WTC11 (cell line): Measurements from ENCODE around the gene WDR46. TPM values are rescaled to one million over a fixed set of nuclear protein-coding genes. Genes with fewer than 3 reads are reported as not detected.

Experiments used
- ATAC-seq: fragments of 200-7000 bp; cut with Tn5 transposase; 2 replicates; pipeline ENCODE4 v1.10.0; 2021; ENCODE audit warnings: mild to moderate bottlenecking, moderate library complexity
- CTCF ChIA-PET: fragments of 300-600 bp; sonication (Branson Sonifier 250); formaldehyde crosslinking; loops from one replicate; lab custom pipeline; 2021; ENCODE audit warnings: antibody characterized with exemption; lab: Charles Lee
- POLR2A ChIA-PET: fragments of 350-600 bp; sonication (Branson Sonifier 250); formaldehyde crosslinking; loops from one replicate; lab custom pipeline; 2021; ENCODE audit warnings: antibody characterized with exemption; lab: Charles Lee
- DNase-seq: peaks from one replicate; pipeline ENCODE4 v3.0.0; 2021; ENCODE audit warnings: low spot score
- H3K27ac Mint-ChIP-seq: 2 replicates; pipeline ENCODE4 v1.8.0; 2021; ENCODE audit warnings: mixed read lengths
- H3K27me3 Mint-ChIP-seq: 2 replicates; pipeline ENCODE4 v1.8.0; 2021; ENCODE audit warnings: low read depth, mild to moderate bottlenecking, moderate library complexity, mixed read lengths
- H3K36me3 Mint-ChIP-seq: 2 replicates; pipeline ENCODE4 v1.8.0; 2021; ENCODE audit warnings: mixed read lengths
- H3K4me1 Mint-ChIP-seq: 2 replicates; pipeline ENCODE4 v1.8.0; 2022; ENCODE audit warnings: mixed read lengths
- H3K4me3 Mint-ChIP-seq: 2 replicates; pipeline ENCODE4 v1.8.0; 2021; ENCODE audit warnings: mild to moderate bottlenecking, moderate library complexity, mixed read lengths
- H3K9me3 Mint-ChIP-seq: 2 replicates; pipeline ENCODE4 v1.8.0; 2021; ENCODE audit warnings: mixed read lengths
- ATF3 ChIP-seq: sonication (generic); formaldehyde crosslinking; conservative IDR thresholded peaks from 2 replicates; pipeline ENCODE4 v1.8.1; 2022; ENCODE audit warnings: mild to moderate bottlenecking, missing genetic modification reagents
- E2F5 ChIP-seq: sonication (generic); formaldehyde crosslinking; IDR thresholded peaks from 2 replicates; pipeline ENCODE4 v1.8.1; 2022; ENCODE audit warnings: mild to moderate bottlenecking, moderate library complexity, missing genetic modification reagents
- ELF4 ChIP-seq: sonication (generic); formaldehyde crosslinking; IDR thresholded peaks from 2 replicates; pipeline ENCODE4 v1.8.1; 2022; ENCODE audit warnings: low read depth, mild to moderate bottlenecking, moderate library complexity, missing genetic modification reagents
- EMX1 ChIP-seq: fragments of 250-450 bp; sonication (Bioruptor Pico); IDR thresholded peaks from 2 replicates; pipeline ENCODE4 v1.8.0; 2021; ENCODE audit warnings: mild to moderate bottlenecking
- ERG ChIP-seq: fragments of 250-450 bp; sonication (Bioruptor Pico); IDR thresholded peaks from 2 replicates; pipeline ENCODE4 v1.8.0; 2021; ENCODE audit warnings: mild to moderate bottlenecking
- FOXJ3 ChIP-seq: sonication (generic); formaldehyde crosslinking; IDR thresholded peaks from 2 replicates; pipeline ENCODE4 v1.9.0; 2021; ENCODE audit warnings: missing genetic modification reagents, mild to moderate bottlenecking, borderline replicate concordance
- FOXK1 ChIP-seq: sonication (generic); formaldehyde crosslinking; IDR thresholded peaks from 2 replicates; pipeline ENCODE4 v1.8.0; 2022; ENCODE audit warnings: mild to moderate bottlenecking, moderate library complexity, missing genetic modification reagents
- GRHL2 ChIP-seq: fragments of 250-450 bp; sonication (Bioruptor Pico); IDR thresholded peaks from 2 replicates; pipeline ENCODE4 v1.8.0; 2022; ENCODE audit warnings: mild to moderate bottlenecking, moderate library complexity; ENCODE audit not compliant: insufficient replicate concordance, severe bottlenecking
- GTF2I ChIP-seq: fragments of 250-450 bp; sonication (Bioruptor Pico); conservative IDR thresholded peaks from 2 replicates; pipeline ENCODE4 v1.4.0; 2021; ENCODE audit warnings: mild to moderate bottlenecking
- KAT7 ChIP-seq: sonication (generic); formaldehyde crosslinking; IDR thresholded peaks from 2 replicates; pipeline ENCODE4 v1.8.1; 2023; ENCODE audit warnings: missing genetic modification reagents, mild to moderate bottlenecking, borderline replicate concordance
- MXD4 ChIP-seq: fragments of 250-450 bp; sonication (Bioruptor Pico); IDR thresholded peaks from 2 replicates; pipeline ENCODE4 v1.8.0; 2021; ENCODE audit warnings: mild to moderate bottlenecking, moderate library complexity, borderline replicate concordance
- NFATC4 ChIP-seq: fragments of 250-450 bp; sonication (Bioruptor Pico); IDR thresholded peaks from 2 replicates; pipeline ENCODE4 v1.9.0; 2021; ENCODE audit warnings: mild to moderate bottlenecking
- NFE2L1 ChIP-seq: sonication (generic); formaldehyde crosslinking; IDR thresholded peaks from 2 replicates; pipeline ENCODE4 v1.8.1; 2023; ENCODE audit warnings: missing genetic modification reagents
- OVOL2 ChIP-seq: fragments of 250-450 bp; sonication (Bioruptor Pico); IDR thresholded peaks from 2 replicates; pipeline ENCODE4 v1.9.0; 2021; ENCODE audit warnings: mild to moderate bottlenecking, borderline replicate concordance
- STAT6 ChIP-seq: sonication (generic); formaldehyde crosslinking; conservative IDR thresholded peaks from 2 replicates; pipeline ENCODE4 v1.8.1; 2023; ENCODE audit warnings: mild to moderate bottlenecking, low read depth, missing genetic modification reagents, moderate library complexity
- TCF7 ChIP-seq: sonication (generic); formaldehyde crosslinking; IDR thresholded peaks from 2 replicates; pipeline ENCODE4 v1.8.0; 2022; ENCODE audit warnings: mild to moderate bottlenecking, low read depth, missing genetic modification reagents, moderate library complexity
- TEAD4 ChIP-seq: sonication (generic); formaldehyde crosslinking; IDR thresholded peaks from 2 replicates; pipeline ENCODE4 v1.8.0; 2022; ENCODE audit warnings: mild to moderate bottlenecking, missing genetic modification reagents
- USF2 ChIP-seq: sonication (generic); formaldehyde crosslinking; IDR thresholded peaks from 2 replicates; pipeline ENCODE4 v1.8.1; 2023; ENCODE audit warnings: mild to moderate bottlenecking, missing genetic modification reagents, moderate library complexity
- ZNF317 ChIP-seq: sonication (generic); formaldehyde crosslinking; IDR thresholded peaks from 2 replicates; pipeline ENCODE4 v1.8.1; 2023; ENCODE audit warnings: low read depth, mild to moderate bottlenecking, moderate library complexity, missing genetic modification reagents, borderline replicate concordance
- ZNF396 ChIP-seq: fragments of 250-450 bp; sonication (Bioruptor Pico); IDR thresholded peaks from 2 replicates; pipeline ENCODE4 v1.8.0; 2021; ENCODE audit warnings: mild to moderate bottlenecking, moderate library complexity, borderline replicate concordance
- ZNF512 ChIP-seq: sonication (generic); formaldehyde crosslinking; IDR thresholded peaks from 2 replicates; pipeline ENCODE4 v1.8.1; 2022; ENCODE audit warnings: missing genetic modification reagents, borderline replicate concordance
- total RNA-seq: library from RNA; stranded (reverse); gene quantifications from 3 replicates; pipeline ENCODE4 v1.2.3, GENCODE V29; 2021

WDR46 gene
- total RNA-seq, 1 experiment from 2014 or later, result 94.5 TPM

GRCh38 chr6:33312361-33313104 lies 23.5 kb upstream of the WDR46 start (continued):
- TF ChIP-seq USF2 (CRISPR knock-in tag), result peak; percentile 77
- no peak for TF ChIP-seq GTF2I
- TF ChIP-seq NFATC4 (CRISPR knock-in tag), result no peak
- no peak for TF ChIP-seq TEAD4 (CRISPR knock-in tag)
- no peak for TF ChIP-seq ERG
- TF ChIP-seq GRHL2 (CRISPR knock-in tag), result no peak
- no peak for TF ChIP-seq ELF4
- no peak for TF ChIP-seq FOXK1 (CRISPR knock-in tag)

- Mint-ChIP-seq H3K4me3 (no peak overlapping the region), H3K9me3 (no peaks in the 10 kb centered on the region), H3K4me1 (no peaks in the 10 kb centered on the region), H3K27ac (no peak overlapping the region; the same call in 1 of the 2 replicates), H3K27me3 (no peaks in the 10 kb centered on the region), H3K36me3 (peaks cover 4% of the 10 kb centered on the region; the same call in 1 of the 2 replicates)
- TF ChIP-seq OVOL2 (CRISPR knock-in tag) (no peak), USF2 (CRISPR knock-in tag) (no peak), FOXJ3 (CRISPR knock-in tag) (no peak), EMX1 (CRISPR knock-in tag) (no peak)
- ATAC-seq (no peak), DNase-seq (no peak)
- CTCF ChIA-PET, result no interaction called here
- POLR2A ChIA-PET, result no interaction called here
Observed at GRCh38 chr6:33306356-33306755, 17.3 kb upstream of the WDR46 start.

- Mint-ChIP-seq H3K4me3 (no peak overlapping the region), H3K4me1 (peaks cover 8% of the 10 kb centered on the region), H3K36me3 (peaks cover 6% of the 10 kb centered on the region; the same call in 1 of the 2 replicates), H3K9me3 (no peaks in the 10 kb centered on the region), H3K27me3 (no peaks in the 10 kb centered on the region), H3K27ac (no peak overlapping the region)
- CTCF ChIA-PET, result interaction anchor here (0.8 kb wide), 1 partner anchor 327 kb away, joined by 3 read pairs; no protein-coding TSS in a partner anchor
- DNase-seq (no peak), ATAC-seq (no peak)
- POLR2A ChIA-PET, result no interaction called here
- TF ChIP-seq KAT7 (CRISPR knock-in tag) (no peak), EMX1 (CRISPR knock-in tag) (no peak), NFE2L1 (CRISPR knock-in tag) (no peak), MXD4 (CRISPR knock-in tag) (no peak), ZNF512 (no peak), TCF7 (CRISPR knock-in tag) (no peak), ZNF396 (CRISPR knock-in tag) (no peak), E2F5 (CRISPR knock-in tag) (no peak), ATF3 (CRISPR knock-in tag) (no peak), ZNF317 (CRISPR knock-in tag) (no peak), STAT6 (CRISPR knock-in tag) (no peak)
Observed at GRCh38 chr6:33305052-33305451, 16.0 kb upstream of the WDR46 start.
